Measurements from ENCODE around the gene ICA1L. TPM values are rescaled to one million over a fixed set of nuclear protein-coding genes. Genes with fewer than 3 reads are reported as not detected.

The ICA1L gene
- total and polyA plus RNA-seq, 4 donors: 1.3 to 21.2 (median 5.9) TPM

GRCh38 chr2:202780514-202781021, 91.0 kb downstream of the ICA1L start:
- ATAC-seq (ENCODE audit: insufficient read depth, low FRiP score) (no peak), DNase-seq (no peak)
- Histone ChIP-seq H3K27me3 (ENCODE audit: control insufficient read depth in 3 of 3, insufficient read depth in 3 of 3, low read length in 2 of 3) (no peaks in the 10 kb centered on the region), H3K9me3 (ENCODE audit: control insufficient read depth in 4 of 4, insufficient read depth in 3 of 4, low read length in 3 of 4) (no peaks in the 10 kb centered on the region), H3K4me3 (no peak overlapping the region), H3K9ac (ENCODE audit: insufficient read depth in 1 of 2, low read length in 2 of 2) (no peak overlapping the region), H3K27ac (ENCODE audit: low read depth in 1 of 2, low read length in 1 of 2) (no peak overlapping the region), H3K36me3 (ENCODE audit: control insufficient read depth in 4 of 4, insufficient read depth in 4 of 4, low read length in 4 of 4) (peaks cover 1 to 22% (median 6%) of the 10 kb centered on the region in 4 donors), H3K4me1 (ENCODE audit: control insufficient read depth in 5 of 5, insufficient read depth in 5 of 5, low read length in 5 of 5) (peaks cover 0 to 4% (median 0%) of the 10 kb centered on the region in 5 donors)
- TF ChIP-seq CTCF (IDR thresholded peaks at IDR 0.05; ENCODE audit: control extremely low read depth, extremely low read depth): no peak

- WGBS, 2 donors: 67 to 72% methylated on average over 2 of the region's 2 CpGs
- Histone ChIP-seq H3K4me1 (ENCODE audit: control insufficient read depth in 5 of 5, insufficient read depth in 5 of 5, low read length in 5 of 5) (peaks cover 0 to 2% (median 0%) of the 10 kb centered on the region in 5 donors), H3K27ac (ENCODE audit: low read depth in 1 of 2, low read length in 1 of 2) (no peak overlapping the region), H3K27me3 (ENCODE audit: control insufficient read depth in 3 of 3, insufficient read depth in 3 of 3, low read length in 2 of 3) (no peaks in the 10 kb centered on the region), H3K9me3 (ENCODE audit: control insufficient read depth in 4 of 4, insufficient read depth in 3 of 4, low read length in 3 of 4) (no peaks in the 10 kb centered on the region), H3K9ac (ENCODE audit: insufficient read depth in 1 of 2, low read length in 2 of 2) (no peak overlapping the region), H3K36me3 (ENCODE audit: control insufficient read depth in 4 of 4, insufficient read depth in 4 of 4, low read length in 4 of 4) (peaks cover 2 to 20% (median 6%) of the 10 kb centered on the region in 4 donors), H3K4me3 (no peak overlapping the region)
- no peak for ATAC-seq (ENCODE audit: insufficient read depth, low FRiP score)
- TF ChIP-seq CTCF (IDR thresholded peaks at IDR 0.05; ENCODE audit: control extremely low read depth, extremely low read depth): no peak
- DNase-seq: no peak
Observed at GRCh38 chr2:202778217-202778616, 93.3 kb downstream of the ICA1L start.

GRCh38 chr2:202774104-202774503, 97.5 kb downstream of the ICA1L start:
- Histone ChIP-seq H3K27me3 (ENCODE audit: control insufficient read depth in 3 of 3, insufficient read depth in 3 of 3, low read length in 2 of 3) (no peaks in the 10 kb centered on the region), H3K9me3 (ENCODE audit: control insufficient read depth in 4 of 4, insufficient read depth in 3 of 4, low read length in 3 of 4) (no peaks in the 10 kb centered on the region), H3K4me3 (no peak overlapping the region), H3K9ac (ENCODE audit: insufficient read depth in 1 of 2, low read length in 2 of 2) (no peak overlapping the region), H3K36me3 (ENCODE audit: control insufficient read depth in 4 of 4, insufficient read depth in 4 of 4, low read length in 4 of 4) (peaks cover 0 to 12% (median 5%) of the 10 kb centered on the region in 4 donors), H3K27ac (ENCODE audit: low read depth in 1 of 2, low read length in 1 of 2) (no peak overlapping the region), H3K4me1 (ENCODE audit: control insufficient read depth in 5 of 5, insufficient read depth in 5 of 5, low read length in 5 of 5) (peaks cover 0 to 18% (median 4%) of the 10 kb centered on the region in 5 donors)
- no peak for TF ChIP-seq CTCF (IDR thresholded peaks at IDR 0.05; ENCODE audit: control extremely low read depth, extremely low read depth)
- DNase-seq (no peak), ATAC-seq (ENCODE audit: insufficient read depth, low FRiP score) (no peak)
- WGBS, 2 donors: 90 to 91% methylated on average over 37 of the region's 37 CpGs

Data from lung (tissue), 12 donors.